Stimulated activated CD8-positive, alpha-beta memory T cell treated with anti-CD3 and anti-CD28 coated beads, Interleukin-15, amount 100 ng/mL, for 24 hours (primary cell): ENCODE results near the gene PRKACB.
"Not testable (repeated sequence)": the region's sequence is repeated elsewhere in the genome, so short reads cannot be mapped to it uniquely, and the experiment has no call there.

Experiments used
- DNase-seq: peaks from one replicate; pipeline ENCODE4 v3.0.0-alpha.2; 2020; ENCODE audit warnings: low read depth

Gene PRKACB

DNA sequence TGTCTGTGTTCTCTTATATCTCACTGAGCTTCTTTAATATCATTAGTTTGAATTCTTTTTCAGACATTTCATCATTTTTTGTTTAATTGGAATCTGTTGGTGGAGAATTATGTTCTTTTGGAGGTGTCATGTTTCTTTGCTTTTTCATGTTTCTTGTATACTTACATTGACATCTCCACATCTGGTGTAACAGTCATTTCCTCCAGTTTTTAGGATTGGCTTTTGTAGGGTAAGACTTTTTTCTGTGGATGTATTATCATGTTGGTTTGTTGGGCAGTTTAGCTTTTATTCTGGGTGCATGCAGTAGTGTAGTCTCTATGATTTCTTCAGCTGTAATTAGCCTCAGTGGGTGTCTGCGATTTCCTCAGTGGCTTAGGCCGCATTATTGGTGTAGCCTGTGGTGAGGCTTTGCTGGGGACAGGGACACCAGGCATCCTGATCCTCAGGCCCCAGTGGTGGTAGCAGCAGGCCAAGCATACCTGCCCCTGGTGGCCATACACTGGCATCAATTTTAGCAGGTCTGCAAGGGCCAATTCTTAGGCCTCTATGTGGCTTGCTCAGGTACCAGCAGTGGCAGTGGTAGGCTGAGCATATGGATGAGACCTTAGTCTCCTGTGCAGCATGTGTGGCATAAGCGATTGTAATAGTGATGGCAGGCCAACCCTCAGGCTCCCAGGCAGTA lies 79.8 kb downstream of the PRKACB start:
- no peak for DNase-seq

DNA sequence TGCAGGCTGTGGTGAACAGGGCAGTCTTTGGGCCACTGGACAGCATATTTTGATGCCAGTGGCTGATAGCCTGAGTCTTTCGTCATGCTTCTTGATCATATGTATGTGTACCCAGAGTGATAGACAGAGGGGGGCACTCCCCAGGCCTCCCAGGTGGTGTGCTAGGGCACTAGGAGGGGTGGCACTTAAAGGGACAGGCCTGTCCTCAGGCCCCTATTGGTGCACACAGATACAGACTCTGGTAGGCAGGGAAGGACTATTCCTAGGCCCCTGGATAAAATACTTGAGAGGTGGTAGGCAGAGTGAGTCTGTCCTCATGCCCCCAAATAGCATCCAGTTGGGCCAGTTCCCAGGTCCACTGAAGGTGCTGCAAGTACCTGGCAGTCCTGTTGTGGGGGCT lies 80.8 kb downstream of the PRKACB start:
- DNase-seq, result no peak

DNA sequence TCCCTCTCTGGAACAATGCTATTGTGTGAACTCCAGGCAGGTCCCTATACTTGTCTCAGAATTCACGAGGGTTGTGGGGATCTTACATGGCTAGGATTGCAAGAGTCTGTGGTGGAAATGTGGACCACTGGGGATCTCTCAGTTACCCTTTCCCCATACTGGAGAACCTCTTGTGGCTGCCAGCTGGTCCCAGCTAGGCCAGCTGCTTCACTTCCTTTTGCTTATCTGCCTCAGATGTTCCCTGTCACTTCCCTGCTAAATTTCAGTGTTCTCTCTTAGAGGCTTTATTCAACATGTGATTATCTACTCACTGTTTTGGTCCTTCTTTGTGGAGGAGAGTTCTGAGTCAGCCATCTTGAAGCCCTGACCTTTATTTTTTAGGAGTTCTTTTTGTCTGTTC lies 81.6 kb downstream of the PRKACB start:
- no peak for DNase-seq

DNA sequence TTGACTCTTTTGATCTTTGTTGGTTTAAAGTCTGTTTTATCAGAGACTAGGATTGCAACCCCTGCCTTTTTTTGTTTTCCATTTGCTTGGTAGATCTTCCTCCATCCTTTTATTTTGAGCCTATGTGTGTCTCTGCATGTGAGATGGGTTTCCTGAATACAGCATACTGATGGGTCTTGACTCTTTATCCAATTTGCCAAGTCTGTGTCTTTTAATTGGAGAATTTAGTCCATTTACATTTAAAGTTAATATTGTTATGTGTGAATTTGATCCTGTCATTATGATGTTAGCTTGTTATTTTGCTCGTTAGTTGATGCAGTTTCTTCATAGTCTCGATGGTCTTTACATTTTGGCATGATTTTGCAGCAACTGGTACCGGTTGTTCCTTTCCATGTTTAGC lies 88.6 kb downstream of the PRKACB start:
- DNase-seq, result not testable (repeated sequence)

DNA sequence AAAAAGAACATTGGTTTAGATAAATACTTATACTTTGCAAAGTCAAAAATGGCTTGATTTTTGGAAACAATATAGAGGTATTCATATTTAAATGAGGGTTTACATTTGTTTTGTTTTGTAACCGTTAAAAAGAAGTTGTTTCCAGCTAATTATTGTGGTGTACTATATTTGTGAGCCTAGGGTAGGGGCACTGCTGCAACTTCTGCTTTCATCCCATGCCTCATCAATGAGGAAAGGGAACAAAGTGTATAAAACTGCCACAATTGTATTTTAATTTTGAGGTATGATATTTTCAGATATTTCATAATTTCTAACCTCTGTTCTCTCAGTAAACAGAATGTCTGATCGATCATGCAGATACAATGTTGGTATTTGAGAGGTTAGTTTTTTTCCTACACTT lies 92.2 kb downstream of the PRKACB start:
- no peak for DNase-seq

DNA sequence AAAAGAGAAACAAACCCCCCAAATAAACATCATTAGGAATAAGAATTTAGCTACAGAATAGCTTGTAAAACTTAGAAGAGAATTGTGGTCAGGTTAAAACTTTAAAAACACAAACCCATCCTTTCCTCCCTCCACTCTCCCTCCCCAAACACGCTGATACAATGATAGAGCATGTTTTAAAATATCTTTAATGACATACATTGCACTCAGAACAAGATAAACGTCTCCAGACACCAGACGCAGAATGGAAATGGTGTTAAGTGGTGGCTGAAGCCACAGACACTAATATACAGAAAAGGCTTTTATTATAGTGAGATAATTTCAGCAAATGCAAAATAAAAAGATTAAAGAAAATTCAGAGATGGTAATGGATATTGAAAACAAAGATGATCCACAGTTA lies 98.6 kb downstream of the PRKACB start:
- DNase-seq, result no peak

DNA sequence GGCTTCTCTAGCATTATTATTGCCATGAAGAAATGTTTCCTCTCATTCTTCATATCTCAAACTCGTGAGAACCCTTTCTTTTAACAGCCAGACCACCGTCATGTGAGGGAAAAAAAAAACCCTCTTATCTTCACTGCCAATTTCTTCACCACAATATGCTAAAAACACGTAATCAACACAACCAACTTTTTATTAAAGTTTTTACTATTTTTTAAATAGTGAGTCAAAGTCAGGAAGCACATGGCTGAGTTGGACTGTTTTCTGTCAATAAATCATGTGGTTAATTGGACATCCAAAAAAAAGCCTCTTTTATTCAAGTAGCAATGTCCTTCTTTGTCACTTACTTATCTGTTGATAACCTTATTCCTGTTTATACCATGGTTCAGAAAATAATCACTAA lies 101.5 kb downstream of the PRKACB start:
- no peak for DNase-seq

DNA sequence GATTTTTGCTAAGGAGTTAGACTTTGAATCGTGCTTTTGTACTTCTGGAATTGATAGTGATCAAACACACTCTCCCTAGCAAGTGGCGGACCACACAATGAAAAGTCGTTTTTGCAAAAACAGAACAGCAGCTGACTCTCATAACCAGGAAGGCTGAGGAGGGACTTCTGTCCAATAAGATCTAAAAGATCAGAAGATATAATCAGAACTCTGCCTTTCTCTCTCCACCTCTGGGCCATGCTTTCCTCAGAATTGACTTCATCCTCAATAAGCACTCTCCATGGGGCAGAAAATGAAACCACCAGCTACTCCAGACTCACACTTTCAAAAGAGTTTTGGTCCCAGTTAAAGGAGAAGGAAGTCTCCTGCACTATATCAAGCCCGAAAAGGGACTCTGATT lies 102.1 kb downstream of the PRKACB start:
- DNase-seq, result no peak

DNA sequence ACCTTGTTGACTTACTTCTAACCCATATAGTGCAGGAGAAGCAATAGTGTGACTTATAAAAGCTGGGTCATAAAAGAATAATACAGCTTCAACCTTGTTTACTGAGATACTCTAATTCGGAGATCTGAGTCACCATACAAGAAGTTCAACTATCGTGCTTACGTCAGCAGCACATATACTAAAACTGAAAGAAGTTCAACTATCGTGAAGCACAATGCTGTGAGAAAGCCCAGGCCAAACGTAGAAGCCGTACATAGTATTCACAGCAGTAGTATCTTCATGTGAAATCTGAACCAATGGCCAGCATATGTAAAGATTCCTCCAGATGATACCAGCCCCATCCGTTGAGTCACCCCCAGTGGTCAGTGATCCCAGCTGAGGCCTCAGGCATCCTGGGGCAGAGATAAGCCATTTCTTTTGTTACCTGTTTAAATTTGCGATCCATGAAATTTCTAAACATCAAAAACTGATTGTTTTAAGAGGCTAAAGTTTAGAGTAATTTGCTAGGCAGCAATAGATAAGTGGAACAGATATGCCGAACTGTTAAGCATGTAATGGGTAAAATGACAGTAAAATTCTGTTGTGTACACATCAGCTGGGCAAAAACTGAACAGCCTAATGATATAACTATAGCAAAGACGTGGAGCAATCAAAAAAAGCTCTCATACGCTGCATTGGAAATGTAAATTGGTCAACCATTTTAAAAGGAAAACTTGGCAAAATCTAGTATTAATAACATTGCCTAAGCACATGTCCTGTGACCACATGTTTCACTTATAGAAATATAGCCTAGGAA lies 103.6 kb downstream of the PRKACB start:
- no peak for DNase-seq

DNA sequence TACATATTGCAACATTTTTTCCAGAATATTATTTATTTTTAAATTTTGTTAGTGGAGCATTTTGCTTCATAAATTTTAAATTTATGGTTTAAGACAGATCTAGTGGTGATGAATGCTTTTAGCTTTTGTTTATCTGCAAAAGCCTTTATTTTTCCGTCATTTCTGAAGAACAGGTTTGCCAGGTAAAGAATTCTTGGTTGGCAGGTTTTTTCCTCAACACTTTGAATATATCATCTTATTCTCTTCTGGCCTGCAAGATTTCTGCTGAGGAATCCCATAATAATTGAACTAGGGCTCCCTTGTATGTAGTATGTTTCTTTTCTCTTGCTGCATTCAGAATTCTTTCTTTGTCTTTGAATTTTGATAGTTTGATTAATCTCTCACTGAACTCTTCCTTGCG lies 106.6 kb downstream of the PRKACB start:
- DNase-seq, result no peak

DNA sequence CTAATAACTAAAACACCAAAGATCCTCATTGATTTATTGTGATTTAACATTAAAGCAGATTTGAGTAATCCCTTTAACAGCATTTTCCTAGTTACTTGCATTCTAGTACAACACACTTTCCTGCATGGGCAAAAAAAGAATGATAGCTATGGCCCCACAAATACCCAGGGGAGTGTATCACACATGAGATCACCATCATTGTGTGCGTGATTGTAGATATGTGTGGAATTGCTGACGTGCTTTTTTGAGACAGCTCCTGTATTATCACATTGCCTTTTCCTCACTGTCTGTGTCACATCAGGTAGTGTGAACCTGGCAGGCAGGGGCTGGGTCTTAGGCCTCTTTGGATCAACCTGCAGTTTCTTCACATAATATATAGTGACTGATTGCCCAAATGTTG lies 109.0 kb downstream of the PRKACB start:
- no peak for DNase-seq

DNA sequence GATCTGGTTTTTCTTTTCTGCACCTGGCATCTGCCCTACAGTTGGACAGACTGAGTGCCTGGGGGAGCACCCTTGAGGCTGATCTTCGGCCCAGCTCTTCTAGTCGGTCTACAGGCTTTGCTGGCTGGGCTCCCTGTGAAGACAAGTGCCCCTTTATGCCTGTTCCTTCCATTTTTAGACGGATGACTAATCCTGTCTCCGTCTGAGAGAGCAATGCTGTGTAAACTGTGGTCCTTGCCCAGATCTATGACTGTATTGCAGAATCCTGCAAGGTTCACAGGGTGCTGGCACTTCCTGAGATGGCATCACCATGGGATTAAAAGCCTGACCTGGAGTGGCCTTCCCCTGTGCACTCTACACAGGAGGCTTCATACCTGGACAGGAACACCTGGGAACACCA lies 109.8 kb downstream of the PRKACB start:
- DNase-seq, result no peak

DNA sequence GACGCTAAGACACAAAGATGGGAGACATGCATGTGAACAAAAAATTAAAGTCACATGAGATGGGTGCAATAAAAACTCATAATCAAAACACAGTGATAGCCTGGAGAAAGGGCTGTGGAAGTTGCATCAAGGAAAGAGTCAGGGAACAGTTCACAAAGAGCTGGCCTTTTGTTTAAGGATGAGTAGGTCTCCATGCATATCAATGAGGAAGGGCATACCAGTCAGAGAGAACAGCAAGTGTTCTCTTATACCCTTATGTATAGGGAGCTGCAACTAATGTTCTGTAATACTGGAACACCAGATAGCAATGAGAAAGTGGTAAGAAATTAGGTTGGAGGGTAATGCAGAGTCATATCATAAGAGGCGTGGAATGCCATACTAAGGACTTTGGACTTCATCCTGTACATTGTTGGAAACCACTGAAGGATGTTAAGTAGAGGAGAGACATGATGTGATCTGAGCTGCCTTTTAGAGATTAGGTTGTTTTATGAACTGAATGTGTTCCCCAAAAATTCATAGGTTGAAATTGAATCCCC lies 110.7 kb downstream of the PRKACB start:
- DNase-seq, result no peak

DNA sequence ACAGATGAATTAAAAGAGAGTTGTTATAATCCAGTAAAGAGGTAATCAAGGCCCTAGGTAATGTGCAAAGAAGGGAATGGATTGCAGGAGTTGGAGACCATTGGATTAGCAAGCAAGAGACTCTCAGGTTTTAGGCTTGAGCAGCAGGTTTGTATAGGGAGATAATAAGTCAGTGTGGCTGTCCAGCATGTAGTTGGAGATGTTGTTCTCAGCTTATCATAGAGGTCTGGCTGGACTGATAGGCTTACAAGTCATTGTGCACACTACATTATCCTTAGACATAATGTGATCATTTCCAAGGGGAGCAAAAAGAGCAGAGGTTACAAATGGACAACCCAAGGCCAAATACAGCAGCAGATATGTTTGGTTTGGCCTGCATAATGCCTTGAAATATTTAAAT lies 111.5 kb downstream of the PRKACB start:
- no peak for DNase-seq

DNA sequence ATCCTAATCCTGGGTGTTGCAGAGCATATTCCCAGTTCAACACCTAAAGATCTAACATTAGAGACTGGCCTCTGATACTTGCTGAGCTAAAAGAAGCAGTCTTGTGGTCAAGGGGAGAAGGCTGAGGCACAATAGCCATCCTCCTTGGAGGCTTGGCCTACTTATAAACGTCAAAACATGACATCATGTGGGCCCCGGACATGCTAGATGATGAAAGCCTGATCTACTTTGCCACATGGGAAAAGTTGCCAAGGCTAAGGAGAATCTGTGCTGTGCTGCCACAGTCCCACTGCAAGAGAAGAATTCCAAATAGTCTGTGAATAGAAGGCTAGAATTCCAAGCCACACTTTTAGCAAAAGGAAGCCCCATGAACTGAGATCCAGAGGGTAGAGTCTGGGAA lies 113.5 kb downstream of the PRKACB start:
- DNase-seq, result no peak

DNA sequence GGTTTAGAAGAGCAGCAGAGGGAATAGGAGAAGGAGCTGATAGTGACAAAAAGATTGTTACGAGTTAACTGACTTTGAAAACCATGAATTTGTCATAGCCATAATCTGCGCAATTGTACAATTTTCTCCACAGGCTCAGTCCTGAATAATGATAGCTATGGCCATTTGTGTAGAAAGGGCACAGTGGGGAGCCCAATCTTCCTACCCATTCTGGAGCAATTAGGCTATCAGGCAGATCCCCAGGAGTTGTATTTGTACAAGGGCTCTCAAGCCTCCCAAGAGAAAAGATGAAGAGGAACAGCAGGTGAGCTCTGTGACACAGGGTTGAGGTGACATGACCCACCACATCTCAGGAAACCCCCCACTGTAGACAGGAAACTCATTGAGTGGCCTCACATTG lies 115.3 kb downstream of the PRKACB start:
- no peak for DNase-seq

DNA sequence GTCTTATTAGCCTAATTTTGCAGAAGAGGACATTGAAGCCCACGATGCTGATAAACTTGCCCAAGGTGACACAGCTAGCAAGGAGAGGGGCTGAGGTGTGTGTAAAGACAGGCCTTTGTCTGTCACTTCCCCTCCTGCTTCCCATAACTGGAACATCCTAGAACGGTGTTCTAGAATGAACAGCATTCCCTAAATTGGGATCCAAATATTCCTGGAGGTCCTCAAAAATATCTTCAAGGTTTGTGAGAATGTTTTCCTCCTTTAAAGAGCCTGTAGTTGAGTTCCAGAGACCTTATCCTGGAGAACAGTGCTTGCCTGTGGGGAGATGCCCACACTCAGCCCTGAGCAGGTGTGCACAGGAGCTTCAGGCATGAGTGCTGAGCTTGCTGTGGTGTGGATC lies 115.9 kb downstream of the PRKACB start:
- no peak for DNase-seq

DNA sequence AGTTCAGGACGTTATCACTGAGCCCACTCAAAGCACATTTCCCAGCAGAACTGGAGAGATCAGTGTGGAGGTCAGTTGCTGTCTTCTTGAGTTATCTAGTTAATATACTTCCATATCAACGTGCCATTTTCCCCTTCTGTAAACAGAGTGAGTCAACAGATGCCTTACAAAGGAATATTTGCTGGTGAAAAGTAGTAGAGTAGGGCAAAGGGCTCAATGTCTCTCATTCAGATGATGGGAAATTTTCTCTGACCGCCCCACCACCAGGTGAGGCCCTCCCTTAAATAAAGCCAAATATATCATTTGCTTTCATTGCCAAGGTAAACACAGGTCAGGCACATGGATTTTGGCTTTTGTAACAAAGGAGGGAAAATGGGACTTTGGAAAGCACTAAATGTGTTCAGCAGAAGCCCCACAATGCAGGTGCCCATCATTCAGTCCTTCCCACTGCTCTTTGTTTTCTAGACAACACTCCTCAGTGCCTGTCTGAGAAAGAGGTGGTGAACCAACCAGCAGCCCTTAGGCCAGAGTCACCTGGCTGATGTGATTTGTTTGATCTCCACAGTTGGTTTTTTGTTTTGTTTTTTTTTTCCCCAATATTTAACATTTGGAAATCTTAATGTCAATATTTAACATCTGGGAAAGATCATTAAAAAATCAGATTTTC lies 116.9 kb downstream of the PRKACB start:
- DNase-seq, result no peak

DNA sequence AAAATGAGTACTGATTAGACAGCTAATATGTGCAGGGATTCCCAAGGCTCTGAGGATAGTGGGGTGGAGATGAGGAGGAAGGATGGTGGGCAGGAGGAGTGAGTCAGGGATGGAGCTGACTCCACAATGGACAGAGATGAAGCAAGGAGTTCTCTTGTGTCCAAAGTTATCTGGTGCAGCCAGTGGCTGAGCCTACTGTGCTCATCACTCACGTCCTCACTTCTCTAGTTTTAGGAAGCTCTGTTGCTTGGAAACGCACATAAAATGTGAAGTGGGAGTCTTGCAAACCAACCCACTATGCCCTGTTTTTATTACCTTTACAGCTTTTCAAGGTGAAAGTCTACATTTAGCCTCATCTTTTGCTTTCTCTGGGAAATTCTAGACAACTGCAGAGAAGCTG lies 120.9 kb downstream of the PRKACB start:
- DNase-seq, result no peak

DNA sequence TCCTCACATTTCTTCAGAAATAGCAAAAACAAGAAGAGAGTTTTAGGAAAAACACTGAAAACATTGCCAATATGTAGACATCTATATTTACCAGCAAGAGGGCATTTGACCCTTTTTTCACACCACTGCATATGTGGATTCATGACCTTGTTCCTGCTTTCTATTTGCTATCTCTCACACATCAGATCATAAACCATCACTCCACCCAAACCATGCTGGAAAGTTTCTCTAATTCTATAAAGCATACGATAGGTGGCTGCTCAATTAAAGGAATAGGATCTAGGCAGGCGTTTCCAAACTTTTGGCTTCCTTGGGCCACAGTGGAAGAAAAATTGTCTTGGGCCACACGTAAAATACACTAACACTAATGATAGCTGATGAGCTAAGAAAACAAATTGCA lies 121.8 kb downstream of the PRKACB start:
- DNase-seq, result no peak

DNA sequence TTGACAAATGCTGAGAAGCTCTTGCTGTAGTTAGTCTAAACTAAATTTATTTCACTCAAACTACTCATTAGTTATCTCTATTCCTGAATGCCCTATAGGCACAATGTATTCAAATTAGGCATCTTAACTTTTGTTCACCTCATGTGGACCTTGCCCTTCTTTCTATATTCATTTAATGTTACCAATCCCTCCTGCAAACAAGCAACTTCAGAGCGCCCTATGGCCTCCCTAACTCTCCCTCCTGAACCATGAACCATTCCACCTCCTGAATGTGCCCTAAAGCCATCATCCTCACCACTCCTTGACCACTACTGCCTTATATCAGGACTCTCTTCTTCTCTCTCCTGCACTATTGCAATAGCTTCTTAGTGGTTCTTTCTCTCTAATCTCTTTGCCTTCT lies 122.7 kb downstream of the PRKACB start:
- no peak for DNase-seq

DNA sequence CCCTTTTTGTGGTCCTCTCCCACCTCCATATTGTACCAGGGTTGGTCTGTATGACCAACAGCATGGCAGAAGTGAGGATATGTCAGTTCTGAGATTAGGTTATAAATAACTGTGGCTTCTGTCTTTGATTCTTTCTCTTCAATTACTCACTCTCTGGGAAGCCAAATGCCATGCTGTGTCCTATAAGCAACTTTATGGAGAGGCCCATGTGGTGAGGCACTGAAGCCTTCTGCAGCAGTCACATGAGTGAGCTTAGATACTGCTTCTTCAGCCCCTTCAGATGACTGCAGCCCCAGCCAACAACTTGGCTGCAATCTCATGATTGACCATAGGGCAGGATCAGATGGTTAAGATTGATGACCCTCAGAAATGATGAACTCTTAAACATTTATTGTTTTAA lies 123.4 kb downstream of the PRKACB start:
- DNase-seq, result no peak

DNA sequence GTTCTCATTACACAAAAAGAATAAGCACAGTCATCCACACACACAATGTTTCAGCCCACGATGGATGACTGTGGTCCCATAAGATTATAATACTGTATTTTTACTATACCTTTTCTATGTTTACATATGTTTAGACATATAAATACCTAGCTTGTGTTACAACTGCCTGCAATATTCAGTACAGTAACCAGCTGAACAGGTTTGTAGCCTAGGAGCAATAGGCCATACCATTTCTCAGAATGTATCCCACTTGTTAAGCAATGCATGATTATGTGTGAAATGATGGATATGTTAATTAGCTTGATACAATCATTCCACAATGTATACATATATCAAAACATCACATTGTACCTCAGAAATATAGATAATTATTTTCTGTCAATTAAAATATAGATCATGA lies 124.3 kb downstream of the PRKACB start:
- no peak for DNase-seq
